BLaER1 (cell line): ENCODE results near the gene CALCOCO1.

ENCODE experiments used
- H3K27ac ChIP-seq: shearing (Covaris generic); formaldehyde crosslinking; 2 replicates; pipeline ENCODE4 v1.8.1; 2022
- H3K27me3 ChIP-seq: shearing (Covaris generic); formaldehyde crosslinking; 2 replicates; pipeline ENCODE4 v1.8.1; 2022
- H3K36me3 ChIP-seq: shearing (Covaris generic); formaldehyde crosslinking; 2 replicates; pipeline ENCODE4 v1.8.1; 2022
- H3K4me1 ChIP-seq: shearing (Covaris generic); formaldehyde crosslinking; 2 replicates; pipeline ENCODE4 v1.8.1; 2022
- H3K4me2 ChIP-seq: shearing (Covaris generic); formaldehyde crosslinking; 2 replicates; pipeline ENCODE4 v1.8.1; 2022
- H3K4me3 ChIP-seq: shearing (Covaris generic); formaldehyde crosslinking; 2 replicates; pipeline ENCODE4 v1.8.1; 2022
- H3K9ac ChIP-seq: shearing (Covaris generic); formaldehyde crosslinking; 2 replicates; pipeline ENCODE4 v1.8.1; 2022
- H3K9me3 ChIP-seq: shearing (Covaris generic); formaldehyde crosslinking; 2 replicates; pipeline ENCODE4 v1.8.1; 2022
- H4K20me1 ChIP-seq: shearing (Covaris generic); formaldehyde crosslinking; 2 replicates; pipeline ENCODE4 v1.8.1; 2022
- Cebpa-rat ChIP-seq: shearing (Covaris generic); IDR thresholded peaks from 2 replicates; pipeline ENCODE4 v1.8.1; 2022

Gene CALCOCO1

GRCh38 chr12:53734425-53734824 is 7.2 kb upstream of the CALCOCO1 start:
- Histone ChIP-seq H3K4me2 (no peak overlapping the region), H3K27me3 (peaks cover 41% of the 10 kb centered on the region), H3K9me3 (no peaks in the 10 kb centered on the region), H3K4me1 (0 out of 2 replicates have a peak, but pooled peaks cover 5% of the 10 kb centered on the region), H3K27ac (no peak overlapping the region), H3K36me3 (no peaks in the 10 kb centered on the region), H4K20me1 (peaks cover 10% of the 10 kb centered on the region; the same call in 1 of the 2 replicates), H3K4me3 (no peak overlapping the region), H3K9ac (no peak overlapping the region)
- no peak for TF ChIP-seq Cebpa-rat

GRCh38 chr12:53733807-53734200 is 6.6 kb upstream of the CALCOCO1 start:
- H3K4me3 ChIP-seq: no peak overlapping the region
- no peaks in the 10 kb centered on the region for H3K9me3 ChIP-seq
- H3K4me2 ChIP-seq: no peak overlapping the region
- no peak overlapping the region for H3K9ac ChIP-seq
- H3K27ac ChIP-seq: no peak overlapping the region
- TF ChIP-seq Cebpa-rat: no peak
- peaks cover 35% of the 10 kb centered on the region for H3K27me3 ChIP-seq
- peaks cover 10% of the 10 kb centered on the region; the same call in 1 of the 2 replicates for H4K20me1 ChIP-seq
- no peaks in the 10 kb centered on the region for H3K36me3 ChIP-seq
- 0 out of 2 replicates have a peak, but pooled peaks cover 5% of the 10 kb centered on the region for H3K4me1 ChIP-seq

GRCh38 chr12:53733051-53733806 is 6.0 kb upstream of the CALCOCO1 start:
- Histone ChIP-seq H3K9me3 (no peaks in the 10 kb centered on the region), H3K4me1 (peaks cover 5% of the 10 kb centered on the region; the same call in 1 of the 2 replicates), H4K20me1 (peaks cover 10% of the 10 kb centered on the region; the same call in 1 of the 2 replicates), H3K4me2 (no peak overlapping the region), H3K9ac (no peak overlapping the region), H3K27me3 (peaks cover 29% of the 10 kb centered on the region), H3K36me3 (no peaks in the 10 kb centered on the region), H3K4me3 (no peak overlapping the region), H3K27ac (no peak overlapping the region)
- TF ChIP-seq Cebpa-rat: no peak

- no peak overlapping the region for H3K4me2 ChIP-seq
- H3K9ac ChIP-seq: no peak overlapping the region
- H3K4me1 ChIP-seq: peaks cover 25% of the 10 kb centered on the region
- peaks cover 8% of the 10 kb centered on the region; the same call in 1 of the 2 replicates for H3K36me3 ChIP-seq
- H3K27me3 ChIP-seq: no peaks in the 10 kb centered on the region
- peaks cover 10% of the 10 kb centered on the region; the same call in 1 of the 2 replicates for H4K20me1 ChIP-seq
- no peak for TF ChIP-seq Cebpa-rat
- H3K9me3 ChIP-seq: no peaks in the 10 kb centered on the region
- no peak overlapping the region for H3K27ac ChIP-seq
- no peak overlapping the region for H3K4me3 ChIP-seq
Observed at GRCh38 chr12:53729644-53730043, 2.4 kb upstream of the CALCOCO1 start.

- peak overlapping the region; percentile 72 for H3K4me2 ChIP-seq
- no peak for TF ChIP-seq Cebpa-rat
- H3K9me3 ChIP-seq: no peaks in the 10 kb centered on the region
- H3K9ac ChIP-seq: no peak overlapping the region
- H3K4me1 ChIP-seq: peaks cover 20% of the 10 kb centered on the region
- no peaks in the 10 kb centered on the region for H3K27me3 ChIP-seq
- peaks cover 22% of the 10 kb centered on the region; the same call in 1 of the 2 replicates for H3K36me3 ChIP-seq
- H3K4me3 ChIP-seq: no peak overlapping the region
- peaks cover 10% of the 10 kb centered on the region; the same call in 1 of the 2 replicates for H4K20me1 ChIP-seq
- H3K27ac ChIP-seq: no peak overlapping the region
Observed at GRCh38 chr12:53728206-53728605, 954 bp upstream of the CALCOCO1 start.

GRCh38 chr12:53726946-53727309 is 324 bp downstream of the CALCOCO1 start:
- H3K9me3 ChIP-seq: no peaks in the 10 kb centered on the region
- peaks cover 10% of the 10 kb centered on the region; the same call in 1 of the 2 replicates for H4K20me1 ChIP-seq
- no peaks in the 10 kb centered on the region for H3K27me3 ChIP-seq
- peaks cover 33% of the 10 kb centered on the region for H3K36me3 ChIP-seq
- no peak overlapping the region for H3K27ac ChIP-seq
- no peak for TF ChIP-seq Cebpa-rat
- H3K9ac ChIP-seq: peak overlapping the region; percentile 79
- peak overlapping the region; percentile 88 for H3K4me2 ChIP-seq
- H3K4me3 ChIP-seq: peak overlapping the region; percentile 82
- peaks cover 20% of the 10 kb centered on the region for H3K4me1 ChIP-seq

GRCh38 chr12:53726341-53726740 is 911 bp downstream of the CALCOCO1 start:
- peaks cover 10% of the 10 kb centered on the region; the same call in 1 of the 2 replicates for H4K20me1 ChIP-seq
- TF ChIP-seq Cebpa-rat: no peak
- H3K27me3 ChIP-seq: no peaks in the 10 kb centered on the region
- H3K4me3 ChIP-seq: peak overlapping the region; percentile 82
- H3K4me1 ChIP-seq: peaks cover 20% of the 10 kb centered on the region
- H3K36me3 ChIP-seq: peaks cover 39% of the 10 kb centered on the region
- no peaks in the 10 kb centered on the region for H3K9me3 ChIP-seq
- H3K27ac ChIP-seq: no peak overlapping the region
- peak overlapping the region; percentile 88 for H3K4me2 ChIP-seq
- peak overlapping the region; percentile 79 for H3K9ac ChIP-seq

- Histone ChIP-seq H3K9ac (no peak overlapping the region), H3K27me3 (no peaks in the 10 kb centered on the region), H3K4me2 (peak overlapping the region; percentile 88), H4K20me1 (peaks cover 10% of the 10 kb centered on the region; the same call in 1 of the 2 replicates), H3K36me3 (peaks cover 44% of the 10 kb centered on the region), H3K9me3 (no peaks in the 10 kb centered on the region), H3K27ac (no peak overlapping the region), H3K4me3 (peak overlapping the region; percentile 82; the same call in 1 of the 2 replicates), H3K4me1 (peaks cover 20% of the 10 kb centered on the region)
- TF ChIP-seq Cebpa-rat: no peak
Observed at GRCh38 chr12:53725824-53726223, 1.4 kb downstream of the CALCOCO1 start.

GRCh38 chr12:53722450-53723041 is 4.7 kb downstream of the CALCOCO1 start:
- H3K4me1 ChIP-seq: peaks cover 15% of the 10 kb centered on the region
- no peak overlapping the region for H3K4me2 ChIP-seq
- H3K4me3 ChIP-seq: no peak overlapping the region
- no peak overlapping the region for H3K27ac ChIP-seq
- TF ChIP-seq Cebpa-rat: no peak
- H3K27me3 ChIP-seq: no peaks in the 10 kb centered on the region
- H3K9me3 ChIP-seq: no peaks in the 10 kb centered on the region
- H4K20me1 ChIP-seq: peaks cover 10% of the 10 kb centered on the region; the same call in 1 of the 2 replicates
- H3K36me3 ChIP-seq: peaks cover 68% of the 10 kb centered on the region
- H3K9ac ChIP-seq: no peak overlapping the region

- Histone ChIP-seq H4K20me1 (peaks cover 10% of the 10 kb centered on the region; the same call in 1 of the 2 replicates), H3K9ac (no peak overlapping the region), H3K4me2 (no peak overlapping the region), H3K4me1 (peaks cover 4% of the 10 kb centered on the region), H3K9me3 (no peaks in the 10 kb centered on the region), H3K36me3 (peaks cover 82% of the 10 kb centered on the region), H3K4me3 (no peak overlapping the region), H3K27ac (no peak overlapping the region), H3K27me3 (no peaks in the 10 kb centered on the region)
- TF ChIP-seq Cebpa-rat: no peak
Observed at GRCh38 chr12:53720946-53721345, 6.3 kb downstream of the CALCOCO1 start.
